Measurements from ENCODE around the gene TP53TG3C. TPM values are rescaled to one million over a fixed set of nuclear protein-coding genes. Genes with fewer than 3 reads are reported as not detected.
"Not testable (repeated sequence)": the region's sequence is repeated elsewhere in the genome, so short reads cannot be mapped to it uniquely, and the experiment has no call there.

TP53TG3C gene, protein sequence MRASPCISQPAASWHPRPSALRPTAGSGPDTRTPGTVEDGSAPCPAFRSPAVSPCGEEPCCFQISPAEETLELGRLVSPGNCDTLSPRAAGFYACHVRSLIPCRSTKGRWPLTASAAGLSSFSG
- total RNA-seq: not detected

DNA sequence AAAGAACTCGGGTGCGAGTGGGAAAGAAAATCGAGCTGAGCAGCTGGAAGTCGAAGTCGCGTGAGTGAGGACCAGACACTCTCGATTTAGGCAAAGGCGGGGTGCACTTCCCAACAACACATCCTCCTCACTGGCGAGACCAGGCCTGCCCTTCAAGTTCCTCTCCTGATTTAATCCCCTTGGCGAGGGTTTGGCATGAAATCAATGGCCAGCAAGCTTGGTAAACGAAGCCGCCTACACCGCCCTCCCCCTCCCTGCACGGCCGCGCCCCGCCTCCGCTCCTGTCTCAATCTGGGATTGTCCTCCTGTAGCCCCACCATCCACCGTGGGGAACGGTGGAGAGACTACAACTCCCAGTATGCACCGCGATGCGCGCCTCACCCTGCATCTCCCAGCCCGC lies at the start of gene TP53TG3C:
TP53TG3C (plus strand) TSS at position 301 of the 400 bp plus-strand sequence; CDS start at position 369, 68 bp downstream.
- not testable (repeated sequence) for DNase-seq (ENCODE audit: low spot score in 2 of 2); FAIRE-seq

Small RNA genes lying within 50 kb of the gene (small RNA-seq; reads per million reads assigned to genes)
- not detected for gene AC138869.1

Other genes starting within 250 kb of the TP53TG3C start
- gene TP53TG3E, start 110.1 kb downstream of the TP53TG3C start, total RNA-seq: not detected
- not detected for gene TP53TG3B, start 166.6 kb downstream of the TP53TG3C start, total RNA-seq

Measured in frontal cortex (tissue), 4 donors.